HepG2 (cell line): ENCODE results near the gene AAMP. TPM values are rescaled to one million over a fixed set of nuclear protein-coding genes. Genes with fewer than 3 reads are reported as not detected.

Experiments
- HMG20B ChIP-seq: conservative IDR thresholded peaks from 2 replicates; pipeline ENCODE4 v1.6.1; 2016; ENCODE audit warnings: missing genetic modification reagents, missing compliant biosample characterization
- HNRNPH1 ChIP-seq: fragments of 200-400 bp; formaldehyde crosslinking; optimal IDR thresholded peaks from 2 replicates; pipeline ENCODE3; 2017; ENCODE audit warnings: mild to moderate bottlenecking, low read depth, low read length
- HNRNPK ChIP-seq: fragments of 200-400 bp; formaldehyde crosslinking; IDR thresholded peaks from 2 replicates; pipeline ENCODE4 v1.6.1; 2018; ENCODE audit warnings: low read length, low read depth, moderate library complexity, mild to moderate bottlenecking; ENCODE audit not compliant: poor library complexity, severe bottlenecking
- KLF13 ChIP-seq: sonication (generic); formaldehyde crosslinking; IDR thresholded peaks from 2 replicates; pipeline ENCODE4 v1.4.0; 2020; ENCODE audit warnings: mild to moderate bottlenecking, missing genetic modification reagents
- MAFF ChIP-seq: IDR thresholded peaks from 2 replicates; pipeline ENCODE4 v1.6.1; 2011; ENCODE audit warnings: low read depth, low read length, improper control_type of control experiment
- SALL1 ChIP-seq: sonication (generic); formaldehyde crosslinking; IDR thresholded peaks from 2 replicates; pipeline ENCODE4 v1.8.0; 2022; ENCODE audit warnings: mild to moderate bottlenecking, missing genetic modification reagents
- TCF12 ChIP-seq, 2 experiments: fragments of 450-650 bp in 1 of 2; sonication (generic) in 1 of 2; formaldehyde crosslinking in 1 of 2; IDR thresholded peaks; 2 replicates each; pipeline versions ENCODE4 v1.6.1 to v1.8.0; 2017 to 2022; ENCODE audit warnings: antibody characterized with exemption in 1 of 2, mild to moderate bottlenecking in 1 of 2, missing genetic modification reagents in 1 of 2, moderate library complexity in 1 of 2
- TRAFD1 ChIP-seq: sonication (generic); formaldehyde crosslinking; IDR thresholded peaks from 2 replicates; pipeline ENCODE4 v1.5.1; 2020; ENCODE audit warnings: missing genetic modification reagents, mild to moderate bottlenecking, borderline replicate concordance
- ZNF18 ChIP-seq: sonication (generic); formaldehyde crosslinking; IDR thresholded peaks from 2 replicates; pipeline ENCODE4 v1.8.0; 2022; ENCODE audit warnings: mild to moderate bottlenecking, missing genetic modification reagents; ENCODE audit not compliant: insufficient replicate concordance
- ZNF569 ChIP-seq: sonication (generic); formaldehyde crosslinking; IDR thresholded peaks from 2 replicates; pipeline ENCODE4 v1.5.0; 2020; ENCODE audit warnings: mild to moderate bottlenecking, missing genetic modification reagents, moderate library complexity, borderline replicate concordance
- ZNF678 ChIP-seq: sonication (generic); formaldehyde crosslinking; IDR thresholded peaks from 2 replicates; pipeline ENCODE4 v1.4.0; 2020; ENCODE audit warnings: mild to moderate bottlenecking, missing genetic modification reagents
- ZNF83 ChIP-seq: sonication (generic); formaldehyde crosslinking; IDR thresholded peaks from 2 replicates; pipeline ENCODE4 v1.4.0; 2020; ENCODE audit warnings: missing genetic modification reagents, mild to moderate bottlenecking, borderline replicate concordance
- ZNF878 ChIP-seq: sonication (generic); formaldehyde crosslinking; IDR thresholded peaks from 2 replicates; pipeline ENCODE4 v1.8.1; 2023; ENCODE audit warnings: mild to moderate bottlenecking, missing genetic modification reagents, moderate library complexity
- ZSCAN31 ChIP-seq: sonication (generic); formaldehyde crosslinking; IDR thresholded peaks from 2 replicates; pipeline ENCODE4 v1.5.0; 2020; ENCODE audit warnings: low read depth, mild to moderate bottlenecking, missing genetic modification reagents
- polyA plus RNA-seq, 8 experiments: library from polyadenylated mRNA; depleted of rRNA in 3 of 8; stranded (reverse) in 7 of 8; unstranded in 1 of 8; fragments of >200 nt; fragmentation: Illumina TruSeq in 4 of 8; extraction: Trizol in 4 of 8; gene quantifications; 2 replicates each; pipeline versions ENCODE4 v1.2.1 to v1.2.3, GENCODE V29; 2011 to 2016; ENCODE audit warnings: low read depth in 4 of 8, missing spikeins in 1 of 8, mixed read lengths in 1 of 8; ENCODE audit not compliant: insufficient read depth in 1 of 8
- total RNA-seq, 5 experiments: library from RNA; depleted of rRNA; stranded (reverse); fragments of >200 nt; fragmentation: Illumina TruSeq; extraction: Trizol; gene quantifications; 2 replicates each; pipeline ENCODE4 v1.2.3, GENCODE V29; 2016; ENCODE audit warnings: low read depth in 1 of 5
- TF ChIP-seq, protein P1 (sequence below): sonication (generic); formaldehyde crosslinking; IDR thresholded peaks from 2 replicates; pipeline ENCODE4 v1.5.0; 2020; ENCODE audit warnings: mild to moderate bottlenecking, missing genetic modification reagents
- TF ChIP-seq, protein P2 (sequence below): sonication (generic); formaldehyde crosslinking; IDR thresholded peaks from 2 replicates; pipeline ENCODE4 v1.8.0; 2022; ENCODE audit warnings: mild to moderate bottlenecking, missing genetic modification reagents, moderate library complexity
- TF ChIP-seq, protein P3 (sequence below): sonication (generic); formaldehyde crosslinking; IDR thresholded peaks from 2 replicates; pipeline ENCODE4 v1.9.0; 2022; ENCODE audit warnings: low read depth, missing genetic modification reagents

AAMP gene
- total and polyA plus RNA-seq, 2 of the 13 experiments (the other 11 are each of a cell fraction or from before 2014, with no cell fraction given), result 110 to 186 TPM

GRCh38 chr2:218217360-218218267, 52.3 kb downstream of the AAMP start (continued):
- TF ChIP-seq TRAFD1 (CRISPR knock-in tag) (no peak), HMG20B (CRISPR knock-in tag) (no peak), ZNF678 (CRISPR knock-in tag) (no peak), ZNF878 (CRISPR knock-in tag) (no peak), KLF13 (CRISPR knock-in tag) (peak; percentile 80; the same call in 1 of the 2 replicates), TCF12 (IDR thresholded peaks at IDR 0.05) (no peak), TCF12 (CRISPR knock-in tag; IDR thresholded peaks at IDR 0.05) (no peak), HNRNPK (peak; percentile 82), SALL1 (CRISPR knock-in tag) (no peak), HNRNPH1 (no peak), MAFF (no peak), ZNF569 (CRISPR knock-in tag) (no peak), ZNF83 (CRISPR knock-in tag) (peak; percentile 22; the same call in 1 of the 2 replicates), ZNF18 (no peak), ZSCAN31 (CRISPR knock-in tag) (0 out of 2 replicates have a peak, but pooled peaks have one; percentile 16)
- TF ChIP-seq, protein P1, sequence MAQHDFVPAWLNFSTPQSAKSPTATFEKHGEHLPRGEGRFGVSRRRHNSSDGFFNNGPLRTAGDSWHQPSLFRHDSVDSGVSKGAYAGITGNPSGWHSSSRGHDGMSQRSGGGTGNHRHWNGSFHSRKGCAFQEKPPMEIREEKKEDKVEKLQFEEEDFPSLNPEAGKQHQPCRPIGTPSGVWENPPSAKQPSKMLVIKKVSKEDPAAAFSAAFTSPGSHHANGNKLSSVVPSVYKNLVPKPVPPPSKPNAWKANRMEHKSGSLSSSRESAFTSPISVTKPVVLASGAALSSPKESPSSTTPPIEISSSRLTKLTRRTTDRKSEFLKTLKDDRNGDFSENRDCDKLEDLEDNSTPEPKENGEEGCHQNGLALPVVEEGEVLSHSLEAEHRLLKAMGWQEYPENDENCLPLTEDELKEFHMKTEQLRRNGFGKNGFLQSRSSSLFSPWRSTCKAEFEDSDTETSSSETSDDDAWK (CRISPR knock-in tag), result no peak
- TF ChIP-seq, protein P2, sequence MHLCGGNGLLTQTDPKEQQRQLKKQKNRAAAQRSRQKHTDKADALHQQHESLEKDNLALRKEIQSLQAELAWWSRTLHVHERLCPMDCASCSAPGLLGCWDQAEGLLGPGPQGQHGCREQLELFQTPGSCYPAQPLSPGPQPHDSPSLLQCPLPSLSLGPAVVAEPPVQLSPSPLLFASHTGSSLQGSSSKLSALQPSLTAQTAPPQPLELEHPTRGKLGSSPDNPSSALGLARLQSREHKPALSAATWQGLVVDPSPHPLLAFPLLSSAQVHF (CRISPR knock-in tag), result no peak; the same call in 1 of the 2 replicates
- TF ChIP-seq, protein P3, sequence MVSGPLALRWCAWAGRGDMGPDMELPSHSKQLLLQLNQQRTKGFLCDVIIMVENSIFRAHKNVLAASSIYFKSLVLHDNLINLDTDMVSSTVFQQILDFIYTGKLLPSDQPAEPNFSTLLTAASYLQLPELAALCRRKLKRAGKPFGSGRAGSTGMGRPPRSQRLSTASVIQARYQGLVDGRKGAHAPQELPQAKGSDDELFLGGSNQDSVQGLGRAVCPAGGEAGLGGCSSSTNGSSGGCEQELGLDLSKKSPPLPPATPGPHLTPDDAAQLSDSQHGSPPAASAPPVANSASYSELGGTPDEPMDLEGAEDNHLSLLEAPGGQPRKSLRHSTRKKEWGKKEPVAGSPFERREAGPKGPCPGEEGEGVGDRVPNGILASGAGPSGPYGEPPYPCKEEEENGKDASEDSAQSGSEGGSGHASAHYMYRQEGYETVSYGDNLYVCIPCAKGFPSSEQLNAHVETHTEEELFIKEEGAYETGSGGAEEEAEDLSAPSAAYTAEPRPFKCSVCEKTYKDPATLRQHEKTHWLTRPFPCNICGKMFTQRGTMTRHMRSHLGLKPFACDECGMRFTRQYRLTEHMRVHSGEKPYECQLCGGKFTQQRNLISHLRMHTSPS (CRISPR knock-in tag), result 0 out of 2 replicates have a peak, but pooled peaks have one; percentile 59
